ENCODE results near the gene PNMT. TPM values are rescaled to one million over a fixed set of nuclear protein-coding genes. Genes with fewer than 3 reads are reported as not detected.

The PNMT gene
- total and polyA plus RNA-seq, 10 donors: 0.28 to 2.4 (median 0.65) TPM; not detected in 4

DNA sequence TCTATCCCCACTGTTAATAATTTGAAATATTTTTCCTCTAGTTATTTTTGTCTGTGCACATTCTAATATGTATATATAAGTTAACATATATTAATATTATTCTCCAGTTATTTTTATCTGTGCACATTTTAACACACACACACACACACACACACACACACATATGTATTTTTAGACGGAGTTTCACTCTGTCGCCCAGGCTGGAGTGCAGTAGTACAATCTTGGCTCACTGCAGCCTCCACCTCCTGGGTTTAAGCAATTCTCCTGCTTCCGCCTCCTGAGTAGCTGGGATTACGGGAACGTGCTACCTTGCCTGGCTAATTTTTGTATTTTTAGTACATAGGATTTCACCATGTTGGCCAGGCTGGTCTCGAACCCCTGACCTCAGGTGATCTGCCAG is 49.4 kb downstream of the PNMT start:
- Histone ChIP-seq H3K4me3 (no peak overlapping the region), H3K27ac (no peak overlapping the region), H3K27me3 (replicated peaks in 1 of 7) (no peaks in the 10 kb centered on the region), H3K4me1 (no peaks in the 10 kb centered on the region), H3K36me3 (peaks cover 0 to 27% (median 4%) of the 10 kb centered on the region in 6 donors), H3K9me3 (no peaks in the 10 kb centered on the region)
- intact Hi-C loops (cut with DNase I; ENCODE audit: low total_unique reads): no loop called here
- no peak for DNase-seq
- TF ChIP-seq CTCF (IDR thresholded peaks at IDR 0.05 in 8 of 11, conservative IDR thresholded peaks at IDR 0.05 in 3 of 11): no peak
- TF ChIP-seq POLR2A (IDR thresholded peaks at IDR 0.05): no peak
- no peak for TF ChIP-seq POLR2AphosphoS5 (IDR thresholded peaks at IDR 0.05)
- 79 to 93% (median 92%) methylated on average over 6 of the region's 6 CpGs for WGBS, 5 donors

DNA sequence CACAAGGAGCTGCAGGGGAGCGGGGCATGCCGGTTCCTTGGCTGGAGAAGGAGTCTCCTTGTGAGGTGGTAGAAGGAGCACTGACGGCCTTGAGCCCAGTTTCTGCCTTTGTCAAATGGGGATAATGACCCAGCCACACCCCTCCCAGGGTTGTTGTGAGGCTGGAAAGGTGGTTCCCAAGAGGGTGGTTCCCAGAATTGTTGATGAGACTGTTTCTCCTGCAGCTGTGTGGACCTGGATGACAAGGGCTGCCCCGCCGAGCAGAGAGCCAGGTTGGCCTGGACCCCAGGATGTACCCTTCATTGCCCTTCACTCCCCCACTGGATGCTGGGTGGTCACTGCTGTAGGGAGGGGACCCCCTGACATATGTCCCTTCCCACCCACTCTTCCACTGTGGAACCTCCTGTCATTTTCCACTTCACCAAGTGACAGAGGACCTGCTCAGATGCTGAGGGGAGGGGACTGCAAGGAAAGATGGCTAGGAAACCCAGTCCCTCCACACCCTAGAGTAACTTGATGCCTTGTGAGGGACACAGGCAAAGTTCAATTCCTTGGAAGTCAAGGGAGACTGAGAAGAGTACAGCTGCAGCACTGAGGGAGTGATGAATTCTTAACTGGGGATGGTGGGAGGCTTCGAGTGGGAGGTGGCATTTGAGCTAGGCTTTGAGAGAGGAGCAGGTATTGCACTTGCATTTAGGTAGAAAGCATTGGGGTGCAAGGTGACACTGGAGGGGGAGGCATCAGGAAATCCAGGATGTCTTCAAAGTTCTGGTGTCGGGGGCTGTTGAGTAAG is 51.5 kb downstream of the PNMT start:
- TF ChIP-seq CTCF (IDR thresholded peaks at IDR 0.05 in 8 of 11, conservative IDR thresholded peaks at IDR 0.05 in 3 of 11) (no peak), POLR2AphosphoS5 (IDR thresholded peaks at IDR 0.05) (no peak), POLR2A (IDR thresholded peaks at IDR 0.05) (no peak)
- H3K27ac ChIP-seq: no peak overlapping the region
- peaks cover 0 to 27% (median 4%) of the 10 kb centered on the region in 6 donors for H3K36me3 ChIP-seq
- intact Hi-C loops (cut with DNase I; ENCODE audit: low total_unique reads): no loop called here
- no peak overlapping the region for H3K4me3 ChIP-seq
- WGBS, 5 donors: 81 to 92% (median 84%) methylated on average over 5 to 7 of the region's 7 CpGs
- no peaks in the 10 kb centered on the region for H3K27me3 ChIP-seq (replicated peaks in 1 of 7)
- no peaks in the 10 kb centered on the region for H3K4me1 ChIP-seq
- DNase-seq: no peak
- H3K9me3 ChIP-seq: no peaks in the 10 kb centered on the region

Other genes with a start within 250 kb of the PNMT start
- 10 to 100 TPM; 29.7 to 43.9 (median 39.1) TPM for gene MED1, start 217.2 kb upstream of the PNMT start, total RNA-seq
- 10 to 100 TPM in 1 of 3 donors, 1 to 10 TPM in 2; 4.4 to 10.2 (median 4.9) TPM for gene MED1, start 217.2 kb upstream of the PNMT start, polyA plus RNA-seq
- 10 to 100 TPM; 69.5 to 88.1 (median 79.1) TPM for gene CDK12, start 207.0 kb upstream of the PNMT start, total RNA-seq
- gene CDK12, start 207.0 kb upstream of the PNMT start, polyA plus RNA-seq: 10 to 100 TPM in 1 of 3 donors, 1 to 10 TPM in 2; 6.9 to 13.6 (median 8.6) TPM
- not detected for gene NEUROD2, start 60.5 kb upstream of the PNMT start, total RNA-seq
- under 1 TPM in 2 of 3 donors, not detected in 1; under 0.01 to 0.03 TPM for gene NEUROD2, start 60.5 kb upstream of the PNMT start, polyA plus RNA-seq
- not detected for gene PPP1R1B, start 41.5 kb upstream of the PNMT start, total RNA-seq
- under 1 TPM in 2 of 3 donors, not detected in 1; 0.06 to 0.26 TPM for gene PPP1R1B, start 41.5 kb upstream of the PNMT start, polyA plus RNA-seq
- 100 to 1,000 TPM in 3 of 7 donors, 10 to 100 TPM in 4; 73.9 to 166 (median 98.7) TPM for gene STARD3, start 31.3 kb upstream of the PNMT start, total RNA-seq
- gene STARD3, start 31.3 kb upstream of the PNMT start, polyA plus RNA-seq: 100 to 1,000 TPM in 2 of 3 donors, 10 to 100 TPM in 1; 59.5 to 119 (median 102) TPM
- 1 to 10 TPM; 1.5 to 3.1 (median 2.2) TPM for gene TCAP, start 3.1 kb upstream of the PNMT start, total RNA-seq
- gene TCAP, start 3.1 kb upstream of the PNMT start, polyA plus RNA-seq: 1 to 10 TPM; 1.6 to 3.2 (median 2.0) TPM
- 10 to 100 TPM; 15.5 to 27.4 (median 20.7) TPM for gene PGAP3, start 19.6 kb downstream of the PNMT start, total RNA-seq
- gene PGAP3, start 19.6 kb downstream of the PNMT start, polyA plus RNA-seq: 10 to 100 TPM; 11.5 to 21.3 (median 18.3) TPM
- gene ERBB2, start 31.6 kb downstream of the PNMT start, total RNA-seq: 10 to 100 TPM in 5 of 7 donors, 1 to 10 TPM in 2; 8.5 to 15.9 (median 13.8) TPM
- 1 to 10 TPM; 3.4 to 6.6 (median 4.3) TPM for gene ERBB2, start 31.6 kb downstream of the PNMT start, polyA plus RNA-seq
- 10 to 100 TPM; 28.0 to 58.2 (median 40.5) TPM for gene MIEN1, start 62.1 kb downstream of the PNMT start, total RNA-seq
- gene MIEN1, start 62.1 kb downstream of the PNMT start, polyA plus RNA-seq: 10 to 100 TPM; 60.9 to 85.2 (median 78.7) TPM
- 1 to 10 TPM in 2 of 7 donors, under 1 TPM in 4, not detected in 1; 0.51 to 1.9 (median 0.66) TPM for gene GRB7, start 69.5 kb downstream of the PNMT start, total RNA-seq
- under 1 TPM; 0.04 to 0.19 (median 0.14) TPM for gene GRB7, start 69.5 kb downstream of the PNMT start, polyA plus RNA-seq
- gene IKZF3, start 195.9 kb downstream of the PNMT start, total RNA-seq: 100 to 1,000 TPM in 1 of 7 donors, 10 to 100 TPM in 6; 79.1 to 132 (median 86.4) TPM
- gene IKZF3, start 195.9 kb downstream of the PNMT start, polyA plus RNA-seq: 10 to 100 TPM; 17.5 to 33.3 (median 27.8) TPM
- gene ZPBP2, start 199.7 kb downstream of the PNMT start, total RNA-seq: under 1 TPM in 3 of 7 donors, not detected in 4; 0.16 to 0.46 (median 0.17) TPM
- gene ZPBP2, start 199.7 kb downstream of the PNMT start, polyA plus RNA-seq: under 1 TPM; 0.22 to 0.29 (median 0.24) TPM

All from spleen (tissue), 11 donors.